DOHH2 (cell line): Measurements from ENCODE around the gene GJA5.

Experiments
- H3F3A ChIP-seq: fragments of 200-600 bp; sonication (generic), shearing (Covaris generic); 2 replicates; pipeline ENCODE4 v1.6.0; 2016; ENCODE audit warnings: antibody characterized with exemption, mild to moderate bottlenecking; ENCODE audit not compliant: control insufficient read depth, insufficient read depth
- H3K27ac ChIP-seq: fragments of 200-600 bp; sonication (generic); 2 replicates; pipeline ENCODE4 v1.5.1; 2014; ENCODE audit warnings: low read depth, mild to moderate bottlenecking, low read length, moderate library complexity
- H3K27me3 ChIP-seq: fragments of 200-600 bp; sonication (generic); 2 replicates; pipeline ENCODE4 v1.6.1; 2014; ENCODE audit warnings: mild to moderate bottlenecking, low read length, mixed read lengths; ENCODE audit not compliant: control insufficient read depth
- H3K36me3 ChIP-seq: fragments of 200-600 bp; sonication (generic); 2 replicates; pipeline ENCODE4 v1.6.1; 2014; ENCODE audit warnings: mild to moderate bottlenecking, low read length, moderate library complexity, mixed read lengths; ENCODE audit not compliant: control insufficient read depth
- H3K4me1 ChIP-seq: fragments of 200-600 bp; sonication (generic); 2 replicates; pipeline ENCODE4 v1.6.1; 2014; ENCODE audit warnings: mild to moderate bottlenecking, low read length, mixed read lengths; ENCODE audit not compliant: control insufficient read depth
- H3K4me2 ChIP-seq: fragments of 200-600 bp; sonication (generic); 2 replicates; pipeline ENCODE4 v1.6.0; 2014; ENCODE audit warnings: mild to moderate bottlenecking, low read length, moderate library complexity
- H3K4me3 ChIP-seq: fragments of 200-600 bp; sonication (generic); 2 replicates; pipeline ENCODE4 v1.5.1; 2014; ENCODE audit warnings: mild to moderate bottlenecking, low read length, mixed read lengths
- H3K79me2 ChIP-seq: fragments of 200-600 bp; sonication (generic); 2 replicates; pipeline ENCODE4 v1.6.1; 2014; ENCODE audit warnings: mild to moderate bottlenecking, low read length, mixed read lengths; ENCODE audit not compliant: control insufficient read depth
- H3K9me2 ChIP-seq: fragments of 200-600 bp; sonication (generic); replicated peaks from 2 replicates; pipeline ENCODE4 v1.6.1; 2014; ENCODE audit warnings: mild to moderate bottlenecking, low read length, mixed read lengths; ENCODE audit not compliant: control insufficient read depth
- H3K9me3 ChIP-seq: fragments of 200-600 bp; sonication (generic); 2 replicates; pipeline ENCODE4 v1.6.1; 2014; ENCODE audit warnings: antibody characterized with exemption, low read length, mixed read lengths; ENCODE audit not compliant: control insufficient read depth, insufficient read depth
- H4K20me1 ChIP-seq: fragments of 200-600 bp; sonication (generic); 2 replicates; pipeline ENCODE4 v1.6.0; 2014; ENCODE audit warnings: low read depth, mild to moderate bottlenecking, antibody characterized with exemption, low read length, moderate library complexity; ENCODE audit not compliant: control insufficient read depth, insufficient read depth
- EZH2phosphoT487 ChIP-seq: fragments of 200-600 bp; sonication (generic); IDR thresholded peaks from 2 replicates; pipeline ENCODE4 v1.6.1; 2017; ENCODE audit warnings: borderline replicate concordance, mild to moderate bottlenecking, antibody characterized with exemption, low read length, moderate library complexity, mixed read lengths
- TF ChIP-seq, protein P1 (sequence below): fragments of 200-600 bp; sonication (generic); IDR thresholded peaks from one replicate; pipeline ENCODE4 v1.5.1; 2014; ENCODE audit warnings: antibody characterized with exemption, mild to moderate bottlenecking, low read depth, low read length; ENCODE audit not compliant: poor library complexity, severe bottlenecking

Gene GJA5

DNA sequence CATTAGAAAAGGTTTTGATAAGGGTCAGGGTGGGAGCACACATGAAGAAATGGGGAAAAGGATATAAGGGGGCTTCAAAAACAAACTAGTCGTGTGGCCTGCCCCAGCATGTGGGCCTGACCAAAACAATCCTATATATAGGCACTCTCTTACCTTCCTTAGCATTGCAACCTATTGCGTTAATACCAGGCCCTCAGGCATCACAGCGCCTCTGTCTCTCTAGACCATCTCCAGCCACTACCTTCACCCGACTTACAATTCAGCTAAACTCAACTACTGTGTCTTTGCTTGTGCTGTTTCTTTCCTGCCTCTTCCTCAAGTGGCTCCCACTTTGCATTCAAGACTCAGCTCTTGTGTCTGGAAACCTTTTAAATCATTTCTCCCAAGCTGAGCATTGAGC, 47.0 kb upstream of the GJA5 start:
- no peak for TF ChIP-seq EZH2phosphoT487
- TF ChIP-seq, protein P1, sequence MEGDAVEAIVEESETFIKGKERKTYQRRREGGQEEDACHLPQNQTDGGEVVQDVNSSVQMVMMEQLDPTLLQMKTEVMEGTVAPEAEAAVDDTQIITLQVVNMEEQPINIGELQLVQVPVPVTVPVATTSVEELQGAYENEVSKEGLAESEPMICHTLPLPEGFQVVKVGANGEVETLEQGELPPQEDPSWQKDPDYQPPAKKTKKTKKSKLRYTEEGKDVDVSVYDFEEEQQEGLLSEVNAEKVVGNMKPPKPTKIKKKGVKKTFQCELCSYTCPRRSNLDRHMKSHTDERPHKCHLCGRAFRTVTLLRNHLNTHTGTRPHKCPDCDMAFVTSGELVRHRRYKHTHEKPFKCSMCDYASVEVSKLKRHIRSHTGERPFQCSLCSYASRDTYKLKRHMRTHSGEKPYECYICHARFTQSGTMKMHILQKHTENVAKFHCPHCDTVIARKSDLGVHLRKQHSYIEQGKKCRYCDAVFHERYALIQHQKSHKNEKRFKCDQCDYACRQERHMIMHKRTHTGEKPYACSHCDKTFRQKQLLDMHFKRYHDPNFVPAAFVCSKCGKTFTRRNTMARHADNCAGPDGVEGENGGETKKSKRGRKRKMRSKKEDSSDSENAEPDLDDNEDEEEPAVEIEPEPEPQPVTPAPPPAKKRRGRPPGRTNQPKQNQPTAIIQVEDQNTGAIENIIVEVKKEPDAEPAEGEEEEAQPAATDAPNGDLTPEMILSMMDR: no peak
- peaks cover 2% of the 10 kb centered on the region; the same call in 1 of the 2 replicates for H3K27me3 ChIP-seq
- no peaks in the 10 kb centered on the region for H4K20me1 ChIP-seq
- H3K27ac ChIP-seq: no peak overlapping the region
- H3K9me3 ChIP-seq: no peaks in the 10 kb centered on the region
- no peaks in the 10 kb centered on the region for H3K9me2 ChIP-seq
- H3K4me3 ChIP-seq: no peak overlapping the region
- no peaks in the 10 kb centered on the region for H3K4me1 ChIP-seq
- no peak overlapping the region for H3K4me2 ChIP-seq
- no peaks in the 10 kb centered on the region for H3K36me3 ChIP-seq
- H3K79me2 ChIP-seq: no peaks in the 10 kb centered on the region
- no peaks in the 10 kb centered on the region for H3F3A ChIP-seq

DNA sequence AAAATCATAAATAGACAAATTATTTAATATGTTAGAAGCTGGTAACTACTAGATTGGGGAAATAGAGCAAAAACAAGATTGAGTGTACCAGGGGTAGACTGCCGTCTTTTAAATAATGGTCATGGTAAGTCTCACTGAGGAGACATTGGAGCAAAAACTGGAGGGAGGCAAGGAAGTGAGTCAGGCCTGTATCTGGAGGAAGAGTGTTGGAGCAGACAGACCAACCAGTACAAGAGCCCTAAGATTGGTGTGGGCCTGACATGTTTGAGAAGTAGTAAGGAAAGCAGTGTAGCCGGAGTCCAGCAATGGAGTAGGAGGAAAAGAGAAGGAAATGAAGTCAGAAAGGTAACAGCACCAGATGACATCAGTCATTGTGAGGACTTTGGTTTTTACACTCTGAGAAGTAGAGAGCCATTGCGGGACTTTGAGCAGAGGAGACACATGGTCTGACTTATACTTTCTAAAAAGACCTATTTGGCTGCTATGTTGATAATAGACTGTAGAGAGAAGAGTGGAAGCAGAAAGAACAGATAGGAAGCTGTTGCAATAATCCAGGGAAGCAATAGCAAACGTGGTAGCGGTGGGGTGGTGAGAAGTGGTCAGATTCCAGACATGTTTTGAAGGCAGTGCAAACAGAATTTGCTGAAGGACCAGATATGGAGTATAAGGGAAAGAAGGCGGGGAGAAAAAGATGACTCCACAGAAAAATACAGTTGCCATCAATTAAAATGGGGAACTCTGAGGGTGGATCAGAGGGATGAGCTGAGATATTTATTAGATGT, 44.7 kb upstream of the GJA5 start:
- no peak for TF ChIP-seq EZH2phosphoT487
- TF ChIP-seq, protein P1: no peak
- H3K9me2 ChIP-seq: no peaks in the 10 kb centered on the region
- H3K27ac ChIP-seq: no peak overlapping the region
- H3K4me1 ChIP-seq: no peaks in the 10 kb centered on the region
- H3K27me3 ChIP-seq: 0 out of 2 replicates have a peak, but pooled peaks cover 2% of the 10 kb centered on the region
- no peaks in the 10 kb centered on the region for H4K20me1 ChIP-seq
- H3K9me3 ChIP-seq: no peaks in the 10 kb centered on the region
- H3K79me2 ChIP-seq: no peaks in the 10 kb centered on the region
- no peak overlapping the region for H3K4me3 ChIP-seq
- H3F3A ChIP-seq: no peaks in the 10 kb centered on the region
- H3K4me2 ChIP-seq: no peak overlapping the region
- no peaks in the 10 kb centered on the region for H3K36me3 ChIP-seq

DNA sequence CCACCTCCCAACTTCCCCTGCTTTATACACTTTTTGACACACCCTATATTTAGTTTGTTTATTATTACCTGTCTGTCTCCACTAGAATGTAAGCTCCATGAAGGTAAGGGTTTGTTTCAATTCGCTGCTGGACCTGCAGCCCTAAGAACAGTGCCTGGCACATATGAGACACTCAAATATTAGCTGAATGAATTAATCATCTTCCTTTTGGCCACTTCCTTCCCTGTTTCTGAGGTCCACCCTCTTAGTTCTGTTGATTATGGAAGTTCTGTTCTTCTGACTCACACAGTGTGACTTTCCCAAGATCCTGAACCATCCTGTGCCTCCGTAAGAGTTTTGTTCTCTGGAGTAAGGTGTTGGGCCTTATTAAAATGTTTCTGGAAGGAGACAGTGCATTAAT, 40.4 kb upstream of the GJA5 start:
- no peak overlapping the region for H3K27ac ChIP-seq
- H3K4me1 ChIP-seq: no peaks in the 10 kb centered on the region
- no peaks in the 10 kb centered on the region for H3K36me3 ChIP-seq
- no peaks in the 10 kb centered on the region for H3K9me2 ChIP-seq
- TF ChIP-seq EZH2phosphoT487: no peak
- TF ChIP-seq, protein P1: no peak
- no peak overlapping the region for H3K4me2 ChIP-seq
- no peaks in the 10 kb centered on the region for H3K9me3 ChIP-seq
- H3K79me2 ChIP-seq: no peaks in the 10 kb centered on the region
- H3F3A ChIP-seq: no peaks in the 10 kb centered on the region
- H4K20me1 ChIP-seq: no peaks in the 10 kb centered on the region
- no peaks in the 10 kb centered on the region for H3K27me3 ChIP-seq
- H3K4me3 ChIP-seq: no peak overlapping the region
